HG03064 (cell line): ENCODE results near the gene PRKCSH.
"Not testable (repeated sequence)": the region's sequence is repeated elsewhere in the genome, so short reads cannot be mapped to it uniquely, and the experiment has no call there.

Experiments used
- ATAC-seq: cut with Tn5 transposase; IDR thresholded peaks from one replicate; pipeline ENCODE4 v1.9.1; 2021; ENCODE audit warnings: low read depth; ENCODE audit not compliant: unreplicated experiment

Gene PRKCSH

GRCh38 chr19:11468266-11468845 is 32.9 kb downstream of the PRKCSH start:
- ATAC-seq = not testable (repeated sequence)

DNA sequence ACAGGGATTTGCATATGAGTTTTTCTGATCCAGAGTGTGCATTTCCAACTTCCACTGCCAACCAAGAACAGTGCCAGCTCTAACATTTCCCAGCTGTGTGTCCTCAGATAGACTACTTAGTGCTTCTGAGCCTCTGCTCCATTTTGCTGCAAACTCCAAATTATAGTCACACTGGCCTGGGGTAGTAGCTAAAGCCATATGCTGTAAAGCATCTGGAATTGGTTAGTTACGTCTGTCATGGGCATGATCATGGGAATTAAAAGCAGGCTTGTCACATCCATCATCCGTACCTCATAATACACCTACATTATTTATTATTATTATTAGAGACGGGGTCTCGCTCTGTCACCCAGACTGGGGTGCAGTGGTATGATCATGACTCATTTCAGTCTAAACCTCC is 38.3 kb downstream of the PRKCSH start:
- no peak for ATAC-seq

- ATAC-seq = not testable (repeated sequence)
These were observed 39.9 kb downstream of the PRKCSH start for GRCh38 chr19:11475343-11475742.

DNA sequence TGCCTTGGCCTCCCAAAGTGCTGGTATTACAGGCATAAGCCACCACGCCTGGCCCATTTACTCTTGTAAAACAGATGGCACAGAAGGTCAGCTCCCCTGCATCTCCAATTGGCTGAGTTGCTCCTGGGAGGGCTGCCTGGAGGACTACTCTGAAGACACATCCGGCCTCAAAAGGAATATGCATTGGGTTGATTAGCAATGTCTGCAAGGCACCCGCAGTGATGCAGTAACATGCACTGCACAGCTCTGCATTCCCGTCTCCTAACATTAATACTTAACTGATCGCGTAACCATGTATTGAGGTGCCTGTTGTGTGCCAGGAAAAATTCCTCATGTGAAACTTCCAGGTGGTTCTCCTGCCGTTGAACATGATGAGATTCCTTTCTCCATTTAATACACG is 40.4 kb downstream of the PRKCSH start:
- ATAC-seq = no peak

GRCh38 chr19:11478167-11479089 is 43.0 kb downstream of the PRKCSH start:
- ATAC-seq = no peak

DNA sequence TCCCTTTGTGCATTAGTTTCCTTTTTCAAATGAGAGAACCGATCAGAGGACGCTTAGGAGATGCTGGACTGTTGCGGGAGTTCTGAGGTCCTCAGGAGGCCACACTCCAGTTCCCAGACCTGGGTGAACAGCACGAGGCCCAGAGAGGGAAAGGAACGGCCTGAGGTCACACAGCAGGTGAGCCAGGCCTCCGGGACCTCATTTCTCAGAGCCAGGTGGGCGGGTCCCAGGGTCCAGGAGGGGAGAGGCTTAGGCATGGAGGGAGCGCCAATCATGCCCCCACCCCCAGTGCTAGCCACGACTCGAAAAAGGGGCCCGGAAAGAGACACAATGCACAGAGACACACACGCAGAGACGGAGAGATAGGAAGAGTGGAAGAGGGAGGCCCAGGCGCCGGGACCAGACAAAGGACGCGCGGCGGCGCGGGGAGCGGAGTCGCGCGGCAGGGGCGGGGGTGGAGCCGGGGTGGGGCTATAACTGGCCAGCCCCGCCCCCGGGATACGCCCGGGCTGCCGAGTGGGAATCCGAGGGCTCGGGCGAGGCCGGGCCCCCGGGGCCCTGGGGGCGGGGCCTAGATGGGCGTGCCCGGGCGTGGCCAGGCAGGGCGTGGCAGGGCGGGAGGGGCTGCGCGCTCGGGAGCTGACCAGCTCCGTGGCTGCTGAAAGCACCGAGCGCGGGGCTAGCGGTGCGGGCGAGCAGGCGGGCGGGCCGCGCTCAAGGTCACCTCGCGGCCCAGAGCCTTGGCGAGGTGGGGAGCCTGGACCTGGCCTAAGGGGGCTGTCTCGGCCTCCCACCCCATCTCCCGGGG is 43.9 kb downstream of the PRKCSH start:
- no peak for ATAC-seq

DNA sequence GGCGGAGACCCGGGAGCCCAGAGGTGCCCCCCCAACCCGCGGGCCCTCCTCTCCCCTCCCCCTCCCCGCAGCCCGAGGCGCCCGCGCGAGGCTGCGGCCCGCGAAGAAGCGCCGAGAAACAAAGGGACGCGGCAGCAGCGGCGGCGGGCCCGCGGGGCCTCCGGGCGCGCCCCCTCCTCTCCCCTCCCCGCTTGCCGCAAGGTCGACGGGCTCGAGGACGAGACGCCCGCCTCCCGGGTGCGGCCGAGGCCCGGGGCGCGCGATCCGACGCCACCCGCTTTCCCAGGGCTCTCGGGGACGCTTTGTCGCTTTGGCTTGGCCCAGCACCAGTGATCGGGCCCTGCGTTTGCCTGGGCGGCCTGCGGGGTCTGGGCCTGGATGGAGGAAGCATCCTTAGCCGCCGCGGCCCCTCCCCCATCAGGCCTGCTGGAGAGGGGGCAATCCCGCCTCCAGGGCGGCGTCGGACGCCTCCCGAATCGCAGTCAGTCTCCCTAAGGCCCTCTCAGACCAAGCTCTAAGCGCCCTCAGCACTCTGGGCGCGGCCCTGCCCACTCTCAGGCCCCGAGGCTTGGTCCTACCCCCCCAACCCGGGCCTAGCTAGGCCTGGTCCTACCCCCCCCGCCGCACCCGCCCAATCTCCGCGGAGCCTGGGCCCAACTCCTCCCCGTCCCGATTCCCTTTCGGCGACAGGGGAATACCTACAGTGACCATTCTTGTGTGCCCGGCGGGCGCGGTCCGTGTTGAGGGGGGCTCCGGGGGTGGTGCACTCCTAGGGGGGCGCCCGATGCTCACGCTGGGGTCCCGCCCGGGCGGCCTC is 44.7 kb downstream of the PRKCSH start:
- no peak for ATAC-seq

GRCh38 chr19:11480715-11481533 is 45.5 kb downstream of the PRKCSH start, which contains the start of gene ELAVL3:
ELAVL3 (minus strand) TSS chr19:11481046; CDS start chr19:11480608, 438 bp downstream.
- no peak for ATAC-seq

GRCh38 chr19:11481534-11482383 is 46.3 kb downstream of the PRKCSH start:
- ATAC-seq = peak; percentile 52

DNA sequence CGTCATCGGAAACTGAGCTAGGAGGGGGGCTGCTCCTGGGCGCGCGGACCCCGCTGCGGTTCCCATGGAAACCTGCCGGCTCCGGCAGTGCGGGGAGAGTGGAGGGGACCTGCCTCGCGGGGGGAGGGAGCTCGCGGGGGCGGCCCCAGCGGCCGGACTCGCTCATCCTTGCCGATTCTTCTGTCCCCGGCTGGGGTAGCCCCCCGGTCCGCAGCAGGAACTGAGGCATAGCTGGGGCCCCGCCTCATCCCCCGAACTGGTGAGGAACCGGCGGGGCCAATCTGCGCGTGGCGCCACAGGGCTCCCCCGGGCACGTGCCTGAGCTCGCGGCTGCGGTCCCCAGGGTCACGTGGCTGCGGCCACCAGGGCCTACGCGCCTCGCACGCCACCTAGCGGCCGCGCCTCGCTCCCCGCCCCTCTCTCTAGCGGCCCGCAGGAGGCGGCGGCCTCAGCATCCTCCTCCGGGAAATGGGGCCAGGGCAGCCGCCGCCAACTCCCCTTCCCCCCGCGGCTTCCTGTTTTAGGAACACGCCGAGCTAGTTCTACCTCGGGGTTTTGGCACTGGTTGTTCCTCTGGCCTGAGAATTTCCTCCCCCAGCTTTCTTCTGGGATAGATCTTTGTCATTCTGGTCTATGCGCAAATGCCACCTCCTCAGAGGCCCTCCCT is 47.1 kb downstream of the PRKCSH start:
- ATAC-seq = peak; percentile 35

- no peak for ATAC-seq
These were observed 48.1 kb downstream of the PRKCSH start for GRCh38 chr19:11483366-11484111.

DNA sequence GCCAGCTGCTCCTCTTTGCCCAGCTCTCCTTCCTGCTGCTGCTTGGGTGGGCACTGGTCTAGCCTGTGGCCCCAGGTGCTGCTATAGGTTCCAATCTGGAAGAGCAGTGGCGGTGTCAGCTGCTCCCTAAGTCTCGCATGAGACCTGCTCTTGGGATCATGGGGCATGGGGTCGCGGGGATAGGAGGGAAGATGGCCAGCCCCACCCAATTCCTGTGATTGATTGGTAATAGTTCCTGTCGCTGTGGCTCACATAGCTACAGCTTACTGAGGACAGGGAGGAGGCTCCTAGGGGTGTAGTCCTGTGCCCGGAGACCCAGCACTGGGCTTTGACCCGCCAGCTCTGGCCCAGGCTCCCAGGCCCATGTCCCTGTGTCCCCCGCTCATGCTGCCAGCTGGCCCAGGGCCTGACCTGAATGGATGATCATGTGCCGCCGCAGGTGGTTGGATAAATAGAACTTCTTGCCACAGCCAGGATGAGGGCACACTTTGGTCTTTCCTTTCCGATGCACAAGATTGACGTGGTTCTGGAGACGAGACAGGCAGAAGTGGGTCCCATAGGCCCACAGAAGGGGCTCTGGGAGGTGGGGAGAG is 49.9 kb downstream of the PRKCSH start:
- ATAC-seq = no peak

- ATAC-seq = no peak
These were observed 51.4 kb downstream of the PRKCSH start for GRCh38 chr19:11486661-11487503.

- ATAC-seq = no peak
These were observed 53.9 kb downstream of the PRKCSH start for GRCh38 chr19:11489378-11489777.

- ATAC-seq = no peak
These were observed 59.3 kb downstream of the PRKCSH start for GRCh38 chr19:11494634-11495285.
